Astrocyte (in vitro differentiated cells and primary cell): Measurements from ENCODE around the gene WSCD1. TPM values are rescaled to one million over a fixed set of nuclear protein-coding genes. Genes with fewer than 3 reads are reported as not detected.

ENCODE experiments used
- DNase-seq: peaks from one replicate; pipeline ENCODE4 v3.0.0-alpha.2; 2010; ENCODE audit warnings: low read depth
- FAIRE-seq: peaks from 2 replicates; lab custom pipeline; 2011; peaks lifted over from hg19 to GRCh38; lab: Jason Lieb, UNC
- H2AFZ ChIP-seq: 2 replicates; pipeline ENCODE4 v1.6.0; 2012; ENCODE audit warnings: low read depth, low read length, inconsistent platforms
- H3K27ac ChIP-seq: 2 replicates; pipeline ENCODE4 v1.5.1; 2011; ENCODE audit warnings: low read depth, low read length, inconsistent platforms
- H3K27me3 ChIP-seq: 2 replicates; pipeline ENCODE4 v1.6.0; 2011; ENCODE audit warnings: low read length, inconsistent platforms; ENCODE audit not compliant: insufficient read depth
- H3K36me3 ChIP-seq: 2 replicates; pipeline ENCODE4 v1.5.1; 2011; ENCODE audit warnings: low read length, inconsistent platforms; ENCODE audit not compliant: insufficient read depth
- H3K4me1 ChIP-seq: 2 replicates; pipeline ENCODE4 v1.5.1; 2011; ENCODE audit warnings: low read length, inconsistent platforms; ENCODE audit not compliant: insufficient read depth
- H3K4me2 ChIP-seq: 2 replicates; pipeline ENCODE4 v1.6.0; 2012; ENCODE audit warnings: low read length, inconsistent platforms
- H3K4me3 ChIP-seq: 2 replicates; pipeline ENCODE4 v1.5.1; 2011; ENCODE audit warnings: low read depth, mild to moderate bottlenecking, low read length, inconsistent platforms; ENCODE audit not compliant: insufficient read depth
- H3K79me2 ChIP-seq: 2 replicates; pipeline ENCODE4 v1.6.0; 2012; ENCODE audit warnings: mild to moderate bottlenecking, low read length, inconsistent platforms; ENCODE audit not compliant: insufficient read depth
- H3K9ac ChIP-seq: 2 replicates; pipeline ENCODE4 v1.6.0; 2012; ENCODE audit warnings: mild to moderate bottlenecking, low read length, inconsistent platforms
- H3K9me3 ChIP-seq: 2 replicates; pipeline ENCODE4 v1.5.1; 2012; ENCODE audit warnings: low read depth, mild to moderate bottlenecking, low read length, inconsistent platforms; ENCODE audit not compliant: insufficient read depth
- H4K20me1 ChIP-seq: 2 replicates; pipeline ENCODE4 v1.6.0; 2012; ENCODE audit warnings: low read length, inconsistent platforms; ENCODE audit not compliant: insufficient read depth
- H3K27ac Mint-ChIP-seq: one replicate; pipeline ENCODE4 v1.8.0; 2021; ENCODE audit warnings: mild to moderate bottlenecking, mixed read lengths; ENCODE audit not compliant: unreplicated experiment
- H3K27me3 Mint-ChIP-seq: one replicate; pipeline ENCODE4 v1.8.0; 2021; ENCODE audit warnings: low read depth, mixed read lengths; ENCODE audit not compliant: unreplicated experiment
- H3K36me3 Mint-ChIP-seq: one replicate; pipeline ENCODE4 v1.8.0; 2021; ENCODE audit warnings: low read depth, mixed read lengths; ENCODE audit not compliant: unreplicated experiment
- H3K4me1 Mint-ChIP-seq: one replicate; pipeline ENCODE4 v1.8.0; 2021; ENCODE audit warnings: low read depth, mixed read lengths; ENCODE audit not compliant: unreplicated experiment
- H3K4me3 Mint-ChIP-seq: one replicate; pipeline ENCODE4 v1.8.0; 2021; ENCODE audit warnings: mild to moderate bottlenecking, moderate library complexity, mixed read lengths; ENCODE audit not compliant: unreplicated experiment
- H3K9me3 Mint-ChIP-seq: one replicate; pipeline ENCODE4 v1.8.0; 2021; ENCODE audit warnings: mild to moderate bottlenecking, mixed read lengths; ENCODE audit not compliant: unreplicated experiment
- CTCF ChIP-seq: IDR thresholded peaks from 2 replicates; pipeline ENCODE4 v1.5.1; 2011; ENCODE audit warnings: low read depth, mild to moderate bottlenecking, inconsistent platforms, low read length, moderate library complexity; ENCODE audit not compliant: insufficient read depth
- EZH2 ChIP-seq: IDR thresholded peaks from 2 replicates; pipeline ENCODE4 v1.6.1; 2012; ENCODE audit warnings: mild to moderate bottlenecking, low read length, inconsistent platforms; ENCODE audit not compliant: insufficient read depth
- total RNA-seq: library from RNA; stranded (reverse); gene quantifications from 2 replicates; pipeline ENCODE4 v1.2.1, GENCODE V29; 2021

Gene WSCD1
- total RNA-seq, 1 donor from 2014 or later, result 3.9 TPM

DNA sequence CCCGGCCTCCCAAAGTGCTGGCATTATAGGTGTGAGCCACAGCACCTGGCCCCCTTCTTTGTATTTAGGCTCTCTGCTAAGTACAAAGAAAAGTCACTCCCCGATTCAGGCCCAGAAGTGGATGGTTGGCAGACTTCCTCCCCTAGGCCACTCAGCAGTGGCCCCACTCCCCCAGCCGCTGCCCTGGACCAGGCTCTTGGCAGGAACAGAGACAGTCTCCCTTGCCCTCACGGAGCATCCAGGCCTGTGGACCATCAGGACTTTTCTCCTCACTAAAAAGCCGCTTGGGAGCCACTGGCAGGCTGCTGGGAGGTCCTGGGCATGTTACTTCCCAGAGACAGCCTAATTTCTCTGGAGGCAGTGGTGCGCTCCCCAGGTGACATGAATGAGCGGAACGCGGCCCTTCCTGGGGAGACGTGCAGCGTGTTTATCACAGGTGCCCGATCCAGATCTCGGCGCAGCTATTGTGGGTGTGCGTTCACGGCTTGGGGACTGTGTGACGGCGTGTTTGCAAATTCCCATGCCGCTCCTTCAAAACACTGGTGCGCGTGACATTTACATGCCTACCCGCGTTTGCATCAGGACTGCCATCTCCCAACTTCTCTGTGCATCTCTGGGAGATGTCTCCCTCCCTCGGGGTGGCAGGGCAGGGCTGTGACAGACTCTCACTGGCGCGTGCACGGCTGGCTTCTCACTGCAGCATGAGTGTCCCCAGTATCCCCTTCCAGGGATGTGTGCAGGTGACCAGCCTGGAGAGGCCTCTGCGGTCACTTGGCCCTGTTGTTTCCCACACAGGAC, 16.6 kb downstream of the WSCD1 start:
- no peaks in the 10 kb centered on the region for H3K9me3 ChIP-seq
- no peak overlapping the region for H3K4me3 ChIP-seq
- TF ChIP-seq EZH2 (no peak), CTCF (no peak)
- H3K27ac ChIP-seq, result no peak overlapping the region
- Mint-ChIP-seq H3K27ac (no peak overlapping the region), H3K27me3 (peaks cover 20% of the 10 kb centered on the region), H3K4me3 (no peak overlapping the region), H3K9me3 (no peaks in the 10 kb centered on the region), H3K36me3 (no peaks in the 10 kb centered on the region), H3K4me1 (no peaks in the 10 kb centered on the region)
- DNase-seq, result no peak
- H3K9ac ChIP-seq, result no peak overlapping the region
- FAIRE-seq, result no peak
- no peaks in the 10 kb centered on the region for H4K20me1 ChIP-seq
- H3K79me2 ChIP-seq, result no peaks in the 10 kb centered on the region
- no peak overlapping the region for H2AFZ ChIP-seq
- no peaks in the 10 kb centered on the region for H3K36me3 ChIP-seq
- H3K27me3 ChIP-seq, result peaks cover 7% of the 10 kb centered on the region
- no peak overlapping the region for H3K4me2 ChIP-seq
- H3K4me1 ChIP-seq, result no peaks in the 10 kb centered on the region

DNA sequence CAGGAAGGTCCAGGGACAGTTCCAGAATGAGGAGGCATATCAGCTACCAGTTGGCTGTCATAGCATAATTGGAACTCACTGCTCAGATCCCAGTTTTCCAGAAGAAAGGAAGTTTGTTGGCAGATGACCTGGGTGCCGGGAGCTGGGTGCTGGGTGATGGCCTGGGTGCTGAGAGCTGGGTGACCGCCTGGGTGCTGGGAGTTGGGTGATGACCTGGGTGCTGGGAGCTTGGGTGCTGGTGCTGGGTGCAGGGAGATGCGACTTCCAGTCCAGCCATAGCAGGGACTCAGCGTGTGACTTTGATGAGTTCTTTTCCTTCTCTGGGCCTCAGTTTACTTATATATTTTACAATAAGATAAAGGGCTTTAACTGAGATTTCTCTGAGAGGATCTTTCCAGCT, 18.0 kb downstream of the WSCD1 start:
- no peak overlapping the region for H3K27ac ChIP-seq
- Mint-ChIP-seq H3K27ac (no peak overlapping the region), H3K4me3 (no peak overlapping the region), H3K4me1 (no peaks in the 10 kb centered on the region), H3K36me3 (no peaks in the 10 kb centered on the region), H3K27me3 (peaks cover 16% of the 10 kb centered on the region), H3K9me3 (no peaks in the 10 kb centered on the region)
- H3K9ac ChIP-seq, result no peak overlapping the region
- no peaks in the 10 kb centered on the region for H3K9me3 ChIP-seq
- no peak overlapping the region for H3K4me2 ChIP-seq
- H2AFZ ChIP-seq, result no peak overlapping the region
- DNase-seq, result no peak
- no peaks in the 10 kb centered on the region for H3K36me3 ChIP-seq
- FAIRE-seq, result no peak
- no peaks in the 10 kb centered on the region for H3K4me1 ChIP-seq
- no peak overlapping the region for H3K4me3 ChIP-seq
- no peaks in the 10 kb centered on the region for H4K20me1 ChIP-seq
- no peaks in the 10 kb centered on the region for H3K79me2 ChIP-seq
- no peak for TF ChIP-seq EZH2
- no peak for TF ChIP-seq CTCF
- peaks cover 4% of the 10 kb centered on the region for H3K27me3 ChIP-seq

DNA sequence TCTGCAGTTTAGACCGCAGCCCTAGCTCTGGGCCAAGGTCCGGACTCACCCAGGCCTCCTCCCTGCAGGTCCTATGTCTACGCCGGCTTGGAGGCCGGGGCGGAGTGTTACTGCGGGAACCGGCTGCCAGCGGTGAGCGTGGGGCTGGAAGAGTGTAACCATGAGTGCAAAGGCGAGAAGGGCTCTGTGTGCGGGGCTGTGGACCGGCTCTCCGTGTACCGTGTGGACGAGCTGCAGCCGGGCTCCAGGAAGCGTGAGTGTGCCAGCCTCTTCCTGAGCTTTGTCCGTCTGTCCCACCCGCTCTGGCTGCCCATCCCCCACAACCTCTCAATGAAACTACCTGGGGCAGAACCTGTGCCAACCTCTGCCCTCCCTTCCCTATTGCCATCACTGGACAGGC, 20.1 kb downstream of the WSCD1 start:
- Histone ChIP-seq H3K9ac (no peak overlapping the region), H3K4me2 (no peak overlapping the region), H2AFZ (no peak overlapping the region), H3K27me3 (no peaks in the 10 kb centered on the region), H3K4me3 (no peak overlapping the region), H3K27ac (no peak overlapping the region), H3K36me3 (no peaks in the 10 kb centered on the region), H3K4me1 (no peaks in the 10 kb centered on the region), H4K20me1 (no peaks in the 10 kb centered on the region), H3K9me3 (no peaks in the 10 kb centered on the region), H3K79me2 (no peaks in the 10 kb centered on the region)
- FAIRE-seq (no peak), DNase-seq (no peak)
- Mint-ChIP-seq H3K36me3 (no peaks in the 10 kb centered on the region), H3K4me3 (no peak overlapping the region), H3K9me3 (no peaks in the 10 kb centered on the region), H3K27ac (no peak overlapping the region), H3K4me1 (no peaks in the 10 kb centered on the region), H3K27me3 (peaks cover 32% of the 10 kb centered on the region)
- no peak for TF ChIP-seq CTCF
- TF ChIP-seq EZH2, result no peak
